ENCODE measurements around the gene GPATCH4. TPM values are rescaled to one million over a fixed set of nuclear protein-coding genes. Genes with fewer than 3 reads are reported as not detected.
"Not testable (repeated sequence)": the region's sequence is repeated elsewhere in the genome, so short reads cannot be mapped to it uniquely, and the experiment has no call there.

Gene GPATCH4
- total RNA-seq, 1 experiment from 2014 or later = 84.2 TPM

DNA sequence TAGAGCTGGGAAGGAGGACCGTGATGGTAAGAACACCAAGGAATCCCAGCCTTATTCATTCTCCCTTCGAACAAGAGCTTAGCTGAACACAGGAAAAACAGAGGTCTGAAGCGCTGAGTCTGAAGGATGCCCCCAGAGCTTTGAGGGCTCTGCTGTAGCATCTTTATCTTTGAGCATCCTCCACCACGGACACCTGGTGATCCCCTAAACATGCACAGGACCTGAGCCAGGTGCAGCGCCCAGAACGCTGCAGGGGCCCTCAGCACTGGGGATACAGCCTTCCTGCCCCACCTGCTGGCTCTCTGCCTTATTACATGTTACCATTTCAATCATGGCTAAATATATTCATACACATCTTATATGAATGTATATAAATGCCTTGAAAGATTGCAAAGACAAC lies 7.7 kb upstream of the GPATCH4 start:
- intact Hi-C loops (cut with micrococcal nuclease; ENCODE audit: unreplicated experiment) = loop anchor here (1.0 to 5.0 kb wide), 2 partner anchors 129 to 227 kb away; no protein-coding TSS in a partner anchor
- DNase-seq (ENCODE audit: low spot score) = peak; percentile 42
- no peak overlapping the region for H3K4me3 ChIP-seq (ENCODE audit: low read depth, low read length, poor library complexity, severe bottlenecking)
- TF ChIP-seq, protein P1, sequence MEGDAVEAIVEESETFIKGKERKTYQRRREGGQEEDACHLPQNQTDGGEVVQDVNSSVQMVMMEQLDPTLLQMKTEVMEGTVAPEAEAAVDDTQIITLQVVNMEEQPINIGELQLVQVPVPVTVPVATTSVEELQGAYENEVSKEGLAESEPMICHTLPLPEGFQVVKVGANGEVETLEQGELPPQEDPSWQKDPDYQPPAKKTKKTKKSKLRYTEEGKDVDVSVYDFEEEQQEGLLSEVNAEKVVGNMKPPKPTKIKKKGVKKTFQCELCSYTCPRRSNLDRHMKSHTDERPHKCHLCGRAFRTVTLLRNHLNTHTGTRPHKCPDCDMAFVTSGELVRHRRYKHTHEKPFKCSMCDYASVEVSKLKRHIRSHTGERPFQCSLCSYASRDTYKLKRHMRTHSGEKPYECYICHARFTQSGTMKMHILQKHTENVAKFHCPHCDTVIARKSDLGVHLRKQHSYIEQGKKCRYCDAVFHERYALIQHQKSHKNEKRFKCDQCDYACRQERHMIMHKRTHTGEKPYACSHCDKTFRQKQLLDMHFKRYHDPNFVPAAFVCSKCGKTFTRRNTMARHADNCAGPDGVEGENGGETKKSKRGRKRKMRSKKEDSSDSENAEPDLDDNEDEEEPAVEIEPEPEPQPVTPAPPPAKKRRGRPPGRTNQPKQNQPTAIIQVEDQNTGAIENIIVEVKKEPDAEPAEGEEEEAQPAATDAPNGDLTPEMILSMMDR (conservative IDR thresholded peaks at IDR 0.05; ENCODE audit: low read depth, low read length) = peak; percentile 70
- TF ChIP-seq EZH2 (IDR thresholded peaks at IDR 0.05; ENCODE audit: borderline replicate concordance, low read depth, low read length, poor library complexity, severe bottlenecking) = no peak
- no peaks in the 10 kb centered on the region for H3K9me3 ChIP-seq (ENCODE audit: low read depth, low read length, poor library complexity, severe bottlenecking)
- no peaks in the 10 kb centered on the region for H3K4me1 ChIP-seq (ENCODE audit: insufficient read depth, low read length, poor library complexity, severe bottlenecking)
- CTCF ChIA-PET = interaction anchor here (0.5 to 1.8 kb wide), 6 partner anchors 25 to 224 kb away, joined by 3 to 15 read pairs (median 3); no protein-coding TSS in a partner anchor
- H3K36me3 ChIP-seq (ENCODE audit: insufficient read depth, low read length, poor library complexity, severe bottlenecking) = no peaks in the 10 kb centered on the region
- no peaks in the 10 kb centered on the region for H3K27me3 ChIP-seq (replicated peaks; ENCODE audit: insufficient read depth, low read depth, low read length, poor library complexity)
- no TSS peak for BruUV-seq (replicated peaks)
- POLR2A ChIA-PET (ENCODE audit: low non-redundant PET) = no interaction called here
- no peak overlapping the region for H3K27ac ChIP-seq (ENCODE audit: low read depth, low read length, poor library complexity, severe bottlenecking)

DNA sequence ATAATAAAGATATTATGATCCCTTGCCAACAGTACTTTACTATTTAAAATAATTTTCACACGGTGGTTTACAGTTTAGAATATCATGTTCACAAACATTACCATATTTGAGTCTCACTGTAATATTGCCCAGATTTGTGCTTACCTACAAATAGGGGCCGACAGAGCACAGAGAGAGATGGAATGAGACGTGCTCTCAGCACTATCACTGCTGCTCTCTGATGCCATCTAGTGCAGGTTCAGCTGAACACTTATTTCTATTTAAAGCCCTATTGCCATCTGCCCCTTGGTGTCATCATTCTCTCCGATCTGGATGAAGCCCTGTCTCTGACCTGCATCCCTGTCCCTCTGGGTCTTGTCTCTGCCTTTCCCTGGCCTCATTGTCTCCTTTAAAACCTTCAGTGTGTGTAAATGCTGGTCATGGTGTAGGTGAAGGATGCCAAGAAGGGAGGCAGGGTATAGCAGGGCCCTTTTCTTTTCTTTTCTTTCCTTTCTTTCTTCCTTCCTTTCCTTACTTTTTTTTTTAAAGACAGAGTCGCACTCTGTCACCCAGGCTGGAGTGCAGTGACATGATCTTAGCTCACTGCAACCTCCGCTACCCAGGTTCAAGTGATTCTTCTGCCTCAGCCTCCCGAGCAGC lies 6.9 kb upstream of the GPATCH4 start:
- no peak for TF ChIP-seq EZH2 (IDR thresholded peaks at IDR 0.05; ENCODE audit: borderline replicate concordance, low read depth, low read length, poor library complexity, severe bottlenecking)
- TF ChIP-seq, protein P1 (conservative IDR thresholded peaks at IDR 0.05; ENCODE audit: low read depth, low read length) = peak; percentile 83
- Histone ChIP-seq H3K27ac (ENCODE audit: low read depth, low read length, poor library complexity, severe bottlenecking) (no peak overlapping the region), H3K9me3 (ENCODE audit: low read depth, low read length, poor library complexity, severe bottlenecking) (no peaks in the 10 kb centered on the region), H3K4me1 (ENCODE audit: insufficient read depth, low read length, poor library complexity, severe bottlenecking) (no peaks in the 10 kb centered on the region), H3K4me3 (ENCODE audit: low read depth, low read length, poor library complexity, severe bottlenecking) (no peak overlapping the region), H3K36me3 (ENCODE audit: insufficient read depth, low read length, poor library complexity, severe bottlenecking) (no peaks in the 10 kb centered on the region), H3K27me3 (replicated peaks; ENCODE audit: insufficient read depth, low read depth, low read length, poor library complexity) (no peaks in the 10 kb centered on the region)
- intact Hi-C loops (cut with micrococcal nuclease; ENCODE audit: unreplicated experiment) = loop anchor here (5.0 kb wide), 1 partner anchor 226 kb away; no protein-coding TSS in a partner anchor
- peak; percentile 80 for DNase-seq (ENCODE audit: low spot score)
- BruUV-seq (replicated peaks) = no TSS peak
- ChIA-PET CTCF (interaction anchor here (1.0 to 1.8 kb wide), 4 partner anchors 16 to 223 kb away, joined by 3 to 15 read pairs (median 6); no protein-coding TSS in a partner anchor), POLR2A (ENCODE audit: low non-redundant PET) (interaction anchor here (1.0 kb wide), 1 partner anchor 58 kb away, joined by 3 read pairs; no protein-coding TSS in a partner anchor)

GRCh38 chr1:156607344-156607743 lies 6.1 kb upstream of the GPATCH4 start:
- CTCF ChIA-PET; BruUV-seq (replicated peaks): not testable (repeated sequence)
- intact Hi-C loops (cut with micrococcal nuclease; ENCODE audit: unreplicated experiment) = loop anchor here (5.0 kb wide), 1 partner anchor 225 kb away; no protein-coding TSS in a partner anchor

More at GRCh38 chr1:156607344-156607743, 6.1 kb upstream of the GPATCH4 start:
- H3K27me3 ChIP-seq (replicated peaks; ENCODE audit: insufficient read depth, low read depth, low read length, poor library complexity); H3K9me3 ChIP-seq (ENCODE audit: low read depth, low read length, poor library complexity, severe bottlenecking); H3K27ac ChIP-seq (ENCODE audit: low read depth, low read length, poor library complexity, severe bottlenecking); DNase-seq (ENCODE audit: low spot score); H3K36me3 ChIP-seq (ENCODE audit: insufficient read depth, low read length, poor library complexity, severe bottlenecking); H3K4me1 ChIP-seq (ENCODE audit: insufficient read depth, low read length, poor library complexity, severe bottlenecking); H3K4me3 ChIP-seq (ENCODE audit: low read depth, low read length, poor library complexity, severe bottlenecking); POLR2A ChIA-PET (ENCODE audit: low non-redundant PET): not testable (repeated sequence)

Data from A673 (cell line).